Endothelial cell (in vitro differentiated cells): ENCODE results near the gene PKLR. TPM values are rescaled to one million over a fixed set of nuclear protein-coding genes. Genes with fewer than 3 reads are reported as not detected.

Source experiments
- DNase-seq: peaks from one replicate; pipeline ENCODE4 v3.0.0; 2021; ENCODE audit warnings: low spot score
- H3K27ac Mint-ChIP-seq: one replicate; pipeline ENCODE4 v1.8.0; 2021; ENCODE audit warnings: mixed read lengths, inconsistent platforms; ENCODE audit not compliant: unreplicated experiment
- H3K27me3 Mint-ChIP-seq: one replicate; pipeline ENCODE4 v1.8.0; 2021; ENCODE audit warnings: mild to moderate bottlenecking, moderate library complexity, mixed read lengths, inconsistent platforms; ENCODE audit not compliant: unreplicated experiment
- H3K36me3 Mint-ChIP-seq: one replicate; pipeline ENCODE4 v1.8.0; 2021; ENCODE audit warnings: mild to moderate bottlenecking, low read depth, mixed read lengths, inconsistent platforms; ENCODE audit not compliant: unreplicated experiment
- H3K4me1 Mint-ChIP-seq: one replicate; pipeline ENCODE4 v1.8.0; 2021; ENCODE audit warnings: mild to moderate bottlenecking, mixed read lengths, inconsistent platforms; ENCODE audit not compliant: unreplicated experiment
- H3K4me3 Mint-ChIP-seq: one replicate; pipeline ENCODE4 v1.8.0; 2021; ENCODE audit warnings: mild to moderate bottlenecking, mixed read lengths, inconsistent platforms; ENCODE audit not compliant: unreplicated experiment
- H3K9me3 Mint-ChIP-seq: one replicate; pipeline ENCODE4 v1.8.0; 2021; ENCODE audit warnings: mixed read lengths, inconsistent platforms; ENCODE audit not compliant: unreplicated experiment
- CTCF ChIP-seq: fragments of 200-600 bp; sonication (generic); IDR thresholded peaks from one replicate; pipeline ENCODE4 v1.5.0; 2021; ENCODE audit warnings: antibody characterized with exemption; ENCODE audit not compliant: unreplicated experiment
- total RNA-seq: library from RNA; stranded (reverse); fragmentation: NEBNext Ultra II Directional; extraction: Animal tissue kit (Norgen Biotek cat#: 25700); gene quantifications from one replicate; pipeline ENCODE4 v1.2.1, GENCODE V29; 2021; ENCODE audit not compliant: unreplicated experiment

Gene PKLR
- total RNA-seq, 1 donor from 2014 or later = not detected

- Mint-ChIP-seq H3K27ac (no peak overlapping the region), H3K4me3 (peak overlapping the region; percentile 23), H3K4me1 (peaks cover 21% of the 10 kb centered on the region), H3K36me3 (peaks cover 18% of the 10 kb centered on the region), H3K27me3 (peaks cover 16% of the 10 kb centered on the region), H3K9me3 (no peaks in the 10 kb centered on the region)
- TF ChIP-seq CTCF = no peak
- no peak for DNase-seq
These were observed 22.0 kb downstream of the PKLR start for GRCh38 chr1:155279268-155279667.

GRCh38 chr1:155278689-155279160 is 22.5 kb downstream of the PKLR start:
- Mint-ChIP-seq H3K4me1 (peaks cover 23% of the 10 kb centered on the region), H3K36me3 (peaks cover 16% of the 10 kb centered on the region), H3K4me3 (peak overlapping the region; percentile 86), H3K9me3 (no peaks in the 10 kb centered on the region), H3K27ac (peak overlapping the region; percentile 77), H3K27me3 (peaks cover 16% of the 10 kb centered on the region)
- DNase-seq = no peak
- no peak for TF ChIP-seq CTCF

GRCh38 chr1:155277902-155278688 is 23.1 kb downstream of the PKLR start:
- peaks cover 13% of the 10 kb centered on the region for H3K36me3 Mint-ChIP-seq
- H3K27ac Mint-ChIP-seq = peak overlapping the region; percentile 77
- TF ChIP-seq CTCF = peak; percentile 19
- peaks cover 16% of the 10 kb centered on the region for H3K27me3 Mint-ChIP-seq
- DNase-seq = peak; percentile 71
- peak overlapping the region; percentile 86 for H3K4me3 Mint-ChIP-seq
- H3K4me1 Mint-ChIP-seq = peaks cover 25% of the 10 kb centered on the region
- H3K9me3 Mint-ChIP-seq = no peaks in the 10 kb centered on the region

GRCh38 chr1:155277070-155277901 is 24.0 kb downstream of the PKLR start, which contains the start of gene HCN3:
Gene HCN3 (plus strand): TSS chr1:155277463. CDS start chr1:155277591, 128 bp downstream.
- H3K27me3 Mint-ChIP-seq = peaks cover 13% of the 10 kb centered on the region
- H3K27ac Mint-ChIP-seq = peak within 1 kb of the TSS; percentile 55
- H3K4me3 Mint-ChIP-seq = peak within 1 kb of the TSS; percentile 86
- peaks cover 32% of the 10 kb centered on the region for H3K4me1 Mint-ChIP-seq
- H3K36me3 Mint-ChIP-seq = peaks cover 13% of the 10 kb centered on the region
- TF ChIP-seq CTCF = peak; percentile 73
- no peaks in the 10 kb centered on the region for H3K9me3 Mint-ChIP-seq
- DNase-seq = peak; percentile 99
